ENCODE data around the gene OGG1.

GRCh38 chr3:9770276-9770812, 20.6 kb downstream of the OGG1 start:
- TF ChIP-seq ATF3 (IDR thresholded peaks at IDR 0.05) = no peak
- TF ChIP-seq ATF3 (CRISPR knock-in tag; conservative IDR thresholded peaks at IDR 0.05) = no peak
- no peak for TF ChIP-seq ZNF121 (CRISPR knock-in tag; conservative IDR thresholded peaks at IDR 0.05)
- TF ChIP-seq POLR2AphosphoS5 (IDR thresholded peaks at IDR 0.05; ENCODE audit: control insufficient read depth, insufficient read depth, low read depth, low read length) = no peak
- no peak for TF ChIP-seq GABPA (tag; conservative IDR thresholded peaks at IDR 0.05; ENCODE audit: low read depth)
- TF ChIP-seq ZBTB7A (IDR thresholded peaks at IDR 0.05; ENCODE audit: borderline replicate concordance, control insufficient read depth, low read depth, low read length) = no peak
- no peak for TF ChIP-seq ATF4 (CRISPR knock-in tag; IDR thresholded peaks at IDR 0.05)
